SH-SY5Y (cell line): Measurements from ENCODE around the gene TPM1.

Experiments used
- GATA2 ChIP-seq: IDR thresholded peaks from 2 replicates; pipeline ENCODE4 v1.6.1; 2011; ENCODE audit warnings: mild to moderate bottlenecking, low read depth, low read length
- GATA3 ChIP-seq: IDR thresholded peaks from 2 replicates; pipeline ENCODE4 v1.6.1; 2011; ENCODE audit warnings: low read depth, mild to moderate bottlenecking, low read length, moderate library complexity

TPM1 gene

DNA sequence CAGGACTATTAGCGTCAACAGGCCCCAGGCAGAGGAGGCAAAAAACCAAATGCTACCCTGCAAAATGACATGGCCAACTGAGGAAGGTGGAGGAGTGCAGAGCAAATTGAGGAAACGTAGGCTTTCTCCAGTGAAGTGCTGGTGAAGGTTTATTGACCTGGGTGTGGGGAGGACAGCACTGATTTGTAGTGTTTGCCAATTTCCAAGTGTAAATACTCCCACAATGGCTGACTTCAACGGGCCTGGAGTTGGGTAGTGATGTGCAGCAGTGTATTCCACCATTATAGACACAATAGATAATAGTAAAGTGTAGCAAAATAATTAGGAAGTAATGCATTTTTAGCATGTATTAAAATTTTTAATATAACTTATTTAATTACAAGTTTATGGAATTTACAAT lies 32.2 kb upstream of the TPM1 start:
- TF ChIP-seq GATA3 (no peak), GATA2 (no peak)

DNA sequence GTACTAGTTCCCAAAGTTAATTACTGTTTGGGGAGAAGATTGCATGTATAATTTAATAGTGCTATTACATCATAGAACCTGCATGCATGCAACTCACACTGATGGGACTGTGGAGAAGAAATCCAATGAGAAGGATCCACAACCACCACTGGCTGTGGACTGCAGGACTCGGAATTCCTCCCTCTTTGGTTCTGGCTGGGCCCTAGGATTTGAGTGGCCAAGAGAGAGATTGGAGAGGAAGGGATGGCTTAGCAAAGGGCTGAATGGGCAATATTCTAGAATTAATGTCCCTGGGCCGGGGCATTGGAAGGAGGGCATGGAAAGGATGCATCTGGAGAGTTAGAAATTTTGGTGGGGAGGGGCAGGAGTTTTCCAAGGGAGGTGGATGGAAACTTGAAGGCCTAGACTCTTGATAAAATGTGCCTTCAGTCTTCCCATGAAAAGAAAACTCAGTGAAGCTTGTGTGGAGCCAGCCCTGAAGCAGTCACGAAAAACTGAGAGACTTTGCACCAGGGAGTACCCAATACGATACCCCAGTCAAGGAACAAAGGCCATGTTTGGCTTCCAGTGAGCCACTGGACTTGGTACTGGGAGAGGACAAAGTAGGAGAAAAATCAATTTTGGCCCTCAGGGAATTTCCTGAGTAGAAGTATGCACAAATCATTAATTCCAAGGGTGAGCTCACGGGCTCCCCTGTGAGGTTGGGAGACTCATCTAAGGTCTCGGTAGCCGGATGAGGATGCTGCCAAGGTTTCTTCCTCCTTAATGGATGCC lies 31.4 kb upstream of the TPM1 start:
- TF ChIP-seq GATA2 (no peak), GATA3 (no peak)

DNA sequence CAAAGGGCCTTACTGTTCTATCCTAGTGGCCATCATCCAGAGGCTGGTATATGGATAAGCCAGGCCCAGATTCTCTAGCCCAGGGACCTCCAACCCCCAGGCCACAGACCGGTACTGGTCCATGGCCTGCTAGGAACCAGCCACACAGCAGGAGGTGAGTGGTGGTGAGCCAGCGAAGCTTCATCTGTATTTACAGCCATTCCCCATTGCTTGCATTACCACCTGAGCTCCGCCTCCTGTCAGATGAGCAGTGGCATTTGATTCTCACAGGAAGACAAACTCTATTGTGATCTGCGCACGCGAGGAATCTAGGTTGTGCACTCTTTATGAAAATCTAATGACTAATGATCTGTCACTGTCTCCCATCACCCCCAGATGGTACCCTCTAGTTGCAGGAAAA lies 30.1 kb upstream of the TPM1 start:
- TF ChIP-seq GATA2 (no peak), GATA3 (no peak)

DNA sequence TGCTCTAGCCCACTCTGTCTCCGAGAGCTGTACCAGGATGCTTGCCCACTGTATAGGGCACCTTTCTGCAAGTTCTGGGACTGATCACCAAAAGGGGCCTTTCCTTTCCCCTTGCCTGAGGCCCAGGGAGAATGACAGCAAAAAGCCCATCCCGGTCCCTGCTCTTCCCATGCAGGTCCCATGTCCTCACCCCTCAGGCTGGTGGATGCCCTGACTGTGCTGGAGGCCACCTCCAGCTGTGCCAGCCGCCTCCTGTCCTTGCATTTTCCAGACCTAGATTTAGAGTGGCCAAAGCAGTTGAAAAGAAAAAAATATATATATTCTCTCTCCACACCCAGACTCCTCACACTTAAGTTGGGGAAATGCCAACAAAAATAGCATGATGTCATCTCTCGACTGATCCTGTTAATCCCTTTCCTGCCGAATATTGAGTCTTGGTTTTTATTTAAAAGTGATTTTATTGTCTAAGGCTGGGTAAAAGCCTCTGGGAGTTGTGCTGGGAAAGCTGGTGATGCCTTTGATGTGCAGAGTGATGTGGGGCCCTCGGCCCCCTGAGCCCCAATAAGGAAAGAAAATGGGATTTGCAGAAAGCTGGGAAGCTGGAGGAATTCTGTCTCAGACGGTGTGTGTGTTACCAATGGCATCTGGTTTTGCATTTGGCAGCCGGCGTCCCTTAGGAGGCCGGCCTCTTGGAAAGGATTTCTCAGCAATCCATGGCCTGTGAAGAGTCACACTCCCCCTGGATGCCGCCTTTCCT lies 29.3 kb upstream of the TPM1 start:
- TF ChIP-seq GATA3 (no peak), GATA2 (no peak)

DNA sequence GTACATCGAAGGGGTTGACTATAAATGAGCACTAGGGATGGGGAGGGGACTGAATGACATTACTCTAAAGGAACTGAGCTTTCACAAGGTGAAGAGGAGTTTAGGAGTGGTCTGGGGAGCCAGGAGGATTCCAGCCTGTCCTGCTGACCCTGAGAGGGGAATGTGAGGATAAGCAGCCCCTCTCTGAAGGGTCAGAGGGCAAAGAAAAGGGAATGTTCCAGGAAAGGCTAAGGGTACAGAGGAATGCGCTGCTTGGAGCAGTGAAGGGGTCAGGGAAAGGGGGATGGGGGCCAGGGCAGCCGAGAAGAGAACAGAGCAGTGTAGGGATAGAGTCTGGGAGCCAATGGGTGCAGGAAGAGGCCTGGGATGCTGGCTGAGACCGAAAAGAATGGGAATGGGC lies 28.0 kb upstream of the TPM1 start:
- TF ChIP-seq GATA3, result no peak
- TF ChIP-seq GATA2, result no peak

DNA sequence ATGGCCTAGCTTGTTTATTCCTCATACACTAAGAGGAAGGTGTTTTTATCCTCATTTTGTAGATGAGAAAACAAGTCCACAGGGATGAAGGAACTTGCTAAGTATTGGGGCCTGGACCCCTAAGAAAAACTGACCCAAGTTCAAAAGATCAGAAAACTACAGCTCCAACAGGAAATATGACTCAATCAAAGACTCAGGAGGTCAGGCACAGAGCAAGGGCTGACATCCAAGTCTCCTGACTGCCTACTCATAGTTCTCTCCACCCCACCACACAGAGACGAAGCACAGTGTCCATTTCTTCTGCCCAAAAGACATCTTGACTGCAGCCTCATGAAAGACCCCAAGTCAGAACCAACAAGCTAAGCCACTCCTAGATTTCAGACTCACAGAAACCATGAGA lies 26.9 kb upstream of the TPM1 start:
- TF ChIP-seq GATA2 (no peak), GATA3 (no peak)

DNA sequence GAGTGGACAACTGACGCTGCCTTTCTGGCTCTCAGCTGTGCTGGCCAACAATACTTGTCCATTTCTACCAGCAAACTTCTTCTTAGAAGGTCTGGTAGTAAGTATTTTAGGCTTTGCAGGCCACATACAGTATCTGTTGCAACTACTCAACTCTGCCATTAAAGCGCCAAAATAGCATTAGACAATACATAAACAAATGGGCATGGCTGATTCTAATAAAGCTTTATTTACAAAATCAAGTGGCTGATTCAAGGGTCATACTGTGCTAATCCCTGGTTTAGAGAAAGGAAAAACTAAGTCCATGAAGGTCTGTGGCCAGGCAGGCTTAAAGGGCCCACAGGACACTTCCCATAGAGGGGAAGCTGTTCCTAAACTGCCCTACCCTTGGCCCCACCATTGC lies 26.3 kb upstream of the TPM1 start:
- no peak for TF ChIP-seq GATA3
- TF ChIP-seq GATA2, result no peak

DNA sequence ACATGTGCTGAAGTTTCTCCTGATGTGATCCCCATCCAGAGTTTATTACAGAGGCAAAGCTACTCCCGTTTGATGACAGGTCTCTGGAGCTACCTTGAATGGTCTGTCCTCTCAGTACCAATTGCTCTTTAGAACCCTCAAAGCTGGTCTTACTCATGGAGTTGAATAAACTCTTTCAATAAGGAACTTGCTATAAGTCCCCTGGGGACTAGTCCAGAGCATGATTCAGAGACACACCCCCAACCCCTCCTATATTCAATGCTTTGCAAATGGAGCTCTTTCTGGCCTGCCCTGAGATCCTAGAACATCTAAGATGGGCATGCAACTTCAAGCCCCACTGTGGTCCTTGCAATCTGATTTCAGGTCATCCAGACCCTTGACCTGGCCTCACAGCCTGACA lies 23.9 kb upstream of the TPM1 start:
- TF ChIP-seq GATA3, result no peak
- no peak for TF ChIP-seq GATA2

DNA sequence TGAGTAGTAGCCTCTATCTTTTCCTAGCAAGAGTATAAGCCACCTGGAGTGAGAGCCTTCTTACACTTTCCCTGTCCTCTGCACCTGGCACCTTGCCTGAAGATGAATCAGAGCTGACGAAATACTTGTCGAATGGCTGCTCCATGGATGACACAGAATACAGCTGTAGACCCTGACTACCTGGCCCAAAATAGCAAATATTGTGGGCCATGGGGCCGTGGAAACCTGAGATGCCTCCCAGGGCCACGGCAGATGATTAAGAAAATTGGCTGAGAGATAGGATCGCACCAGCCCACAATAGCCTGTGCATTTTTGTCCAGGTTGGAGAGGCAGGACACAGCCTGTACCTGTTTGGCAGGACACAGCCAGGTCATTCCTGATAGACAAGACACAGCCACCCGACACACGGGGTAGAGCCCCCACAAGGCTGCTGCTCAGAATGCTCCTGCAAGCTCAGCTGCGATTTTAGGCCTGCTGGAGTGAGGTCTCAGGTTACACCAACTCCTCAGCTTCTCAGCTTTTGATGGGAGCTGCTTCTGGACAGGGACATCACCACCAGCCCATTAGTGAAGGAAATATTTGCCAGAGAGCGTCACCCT lies 22.9 kb upstream of the TPM1 start:
- TF ChIP-seq GATA3 (no peak), GATA2 (no peak)

DNA sequence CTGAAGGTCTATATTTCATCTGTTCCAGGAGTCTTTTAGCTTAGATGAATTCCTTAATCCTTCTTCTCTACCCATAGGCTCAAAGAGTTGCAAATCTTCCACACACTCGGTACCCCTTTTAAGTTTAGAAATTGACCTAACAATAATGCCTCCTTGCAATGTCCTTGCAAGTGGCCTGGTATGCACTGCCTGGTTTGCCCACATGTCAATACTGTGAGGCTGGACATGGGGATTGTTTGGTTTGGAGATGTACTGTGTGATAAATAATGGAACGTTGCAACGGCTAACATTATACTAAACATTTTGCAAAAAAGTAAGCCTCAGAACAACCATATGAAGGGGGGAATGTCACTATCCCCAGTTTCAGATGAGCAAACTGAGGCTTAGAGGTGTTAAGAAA lies 22.4 kb upstream of the TPM1 start:
- TF ChIP-seq GATA2, result no peak
- TF ChIP-seq GATA3, result no peak

DNA sequence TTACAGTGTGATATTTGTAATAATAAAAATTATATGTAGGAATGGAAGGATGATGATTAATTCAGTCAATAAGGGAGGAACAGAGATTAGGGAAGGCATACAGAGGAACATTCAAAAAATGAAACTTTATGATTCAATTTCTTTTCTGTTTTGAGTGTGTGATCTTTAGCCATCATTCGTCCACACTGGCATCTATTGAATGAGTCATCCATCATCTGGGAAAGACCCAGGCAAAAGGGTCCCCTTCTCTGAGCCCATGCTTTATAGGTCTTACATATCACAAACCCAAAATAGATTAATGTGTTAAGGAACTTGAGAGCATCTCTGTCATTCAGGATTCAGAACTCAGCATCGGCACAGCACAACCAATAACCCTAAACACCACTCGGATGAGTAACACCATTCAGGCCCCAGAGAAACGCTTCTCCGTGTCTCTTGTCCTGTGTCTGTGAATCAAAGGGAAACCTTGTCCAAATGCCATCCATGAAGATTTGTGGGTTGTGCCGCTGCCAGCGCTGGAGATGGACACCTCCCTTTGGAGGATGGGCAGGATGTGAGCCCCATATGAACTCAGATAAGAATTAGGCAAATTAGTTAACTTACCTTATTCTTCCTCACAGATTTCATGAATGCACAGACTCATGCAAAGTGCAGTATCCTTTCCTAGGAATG lies 21.7 kb upstream of the TPM1 start:
- no peak for TF ChIP-seq GATA3
- TF ChIP-seq GATA2, result no peak

DNA sequence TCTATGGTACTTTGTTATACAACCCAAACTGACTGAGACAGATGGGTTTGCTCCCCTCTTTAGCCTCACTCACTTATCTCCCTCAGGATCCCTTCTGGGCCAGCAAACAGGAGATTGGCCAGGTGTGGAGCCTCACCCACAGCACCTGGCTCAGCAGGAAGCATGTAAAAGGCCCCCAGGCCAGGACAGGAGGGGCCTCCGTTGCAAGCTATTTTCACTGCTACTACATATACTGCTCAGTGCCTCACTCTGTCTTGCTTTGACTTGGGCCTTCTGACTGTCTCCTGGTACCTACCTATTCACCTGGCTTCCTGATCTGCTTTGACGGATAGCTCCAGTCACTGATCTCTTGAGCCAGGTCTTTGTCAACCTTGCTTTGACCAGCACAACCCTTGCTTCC lies 20.4 kb upstream of the TPM1 start:
- TF ChIP-seq GATA3 (no peak), GATA2 (no peak)

DNA sequence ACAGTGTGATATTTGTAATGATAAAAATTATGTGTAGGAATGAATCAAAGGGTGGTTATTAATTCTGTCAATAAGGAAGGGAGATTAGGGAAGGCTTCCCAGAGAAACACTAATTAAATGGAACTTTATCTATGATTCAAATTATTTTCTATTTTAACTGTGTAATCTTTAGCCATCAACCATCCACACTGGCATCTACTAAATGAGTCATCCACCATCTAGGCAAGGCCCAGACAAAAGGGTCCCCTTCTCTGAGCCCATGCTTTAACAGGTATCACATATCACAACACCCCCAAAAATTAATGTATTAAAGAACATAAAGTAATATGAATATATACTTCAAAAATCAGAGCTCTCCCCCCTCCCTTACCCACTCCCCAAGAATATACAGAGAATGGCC lies 19.9 kb upstream of the TPM1 start:
- no peak for TF ChIP-seq GATA2
- TF ChIP-seq GATA3, result no peak

DNA sequence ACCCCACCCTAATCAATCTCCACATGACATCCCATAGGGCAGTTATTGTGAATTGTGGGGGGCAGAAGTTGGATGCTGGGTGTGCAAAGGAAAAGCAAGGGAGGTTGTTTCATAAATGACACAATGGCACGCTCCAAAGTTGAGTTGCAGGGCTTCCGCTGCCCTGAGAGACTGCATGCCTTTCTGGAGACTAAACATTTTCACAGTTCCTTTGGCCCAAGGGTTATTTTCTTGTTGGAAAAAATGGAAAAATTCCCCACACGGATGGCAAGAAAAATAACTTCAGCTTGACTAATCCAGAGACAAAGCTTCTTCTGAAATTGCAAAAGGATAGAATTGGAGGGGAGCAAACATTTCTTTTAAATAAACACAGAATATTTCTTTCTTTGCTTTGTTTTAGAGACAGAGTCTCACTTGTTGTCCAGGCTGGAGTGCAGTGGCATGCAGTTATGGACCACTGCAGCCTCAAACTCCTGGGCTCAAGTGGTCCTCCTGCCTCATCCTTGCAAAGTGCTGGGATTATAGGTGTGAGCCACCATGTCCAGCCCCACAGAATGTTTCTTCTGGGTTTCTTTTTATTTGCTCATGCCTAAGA lies 19.1 kb upstream of the TPM1 start:
- TF ChIP-seq GATA3 (no peak), GATA2 (no peak)
